Cerebellar nuclear complex (tissue), 1 donor: ENCODE results near the gene POC1A.

ENCODE experiments used
- DNase-seq, 2 experiments: peaks; one replicate each; lab custom pipeline; 2025; lab: John Stamatoyannopoulos, UW

The POC1A gene

DNA sequence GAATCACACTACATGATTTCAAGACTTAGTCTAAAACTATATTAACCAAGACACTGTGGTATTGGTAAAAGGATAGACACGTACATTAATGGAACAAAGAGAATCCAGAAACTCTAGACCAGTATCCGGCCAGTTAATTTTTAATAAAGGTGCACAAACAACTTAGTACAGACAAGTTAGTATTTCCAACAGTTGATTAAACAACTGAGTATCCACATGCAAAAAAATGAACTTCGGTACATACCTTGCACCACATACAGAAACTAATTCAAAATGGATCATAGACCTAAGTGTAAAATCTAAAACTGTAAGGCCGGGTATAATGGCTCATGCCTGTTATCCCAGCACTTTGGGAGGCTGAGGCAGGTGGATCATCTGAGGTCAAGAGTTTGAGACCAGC lies 51.3 kb downstream of the POC1A start:
- no peak for DNase-seq

- DNase-seq, result no peak
These were observed 55.2 kb downstream of the POC1A start for GRCh38 chr3:52099001-52099401.

GRCh38 chr3:52097851-52098507 lies 56.2 kb downstream of the POC1A start:
- DNase-seq, result no peak

DNA sequence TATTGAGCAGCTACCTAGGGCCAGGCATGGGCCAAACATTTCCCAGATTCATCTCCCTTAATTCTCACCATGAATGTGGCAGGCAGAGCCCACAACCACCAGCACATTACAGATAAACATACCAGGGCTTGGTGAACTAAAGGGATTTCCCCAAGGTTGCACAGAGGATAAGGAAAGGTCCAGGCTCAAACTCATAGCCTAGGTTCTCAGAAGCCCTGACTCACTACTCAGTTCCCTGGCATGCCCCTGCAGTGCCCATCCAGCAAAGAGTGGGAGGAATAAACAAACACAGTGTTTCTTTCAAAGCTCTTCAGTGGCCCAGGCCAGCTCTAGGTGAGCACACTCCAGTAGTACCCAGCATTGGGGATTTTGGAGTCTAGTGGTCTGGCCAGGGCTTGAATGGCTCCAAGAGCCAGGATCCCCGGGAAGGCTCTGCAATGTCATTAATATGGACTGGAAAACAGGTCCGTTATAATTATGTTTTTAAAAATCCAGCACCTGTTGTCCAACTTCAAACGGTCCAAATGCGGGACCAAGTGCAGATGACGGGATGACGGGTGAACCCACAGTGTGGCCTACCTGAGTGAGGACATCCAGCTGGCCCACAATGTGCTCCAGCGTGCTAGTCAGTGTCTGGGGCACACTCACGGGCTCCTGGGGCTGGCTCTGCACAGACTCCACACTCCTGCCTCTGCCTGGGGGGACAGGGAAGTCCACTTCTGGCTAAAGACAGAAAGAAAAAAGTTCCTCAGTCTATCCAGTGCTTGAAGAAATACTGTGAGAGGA lies 58.0 kb downstream of the POC1A start:
- no peak for DNase-seq

GRCh38 chr3:52094571-52095485 lies 59.4 kb downstream of the POC1A start:
- no peak for DNase-seq

DNA sequence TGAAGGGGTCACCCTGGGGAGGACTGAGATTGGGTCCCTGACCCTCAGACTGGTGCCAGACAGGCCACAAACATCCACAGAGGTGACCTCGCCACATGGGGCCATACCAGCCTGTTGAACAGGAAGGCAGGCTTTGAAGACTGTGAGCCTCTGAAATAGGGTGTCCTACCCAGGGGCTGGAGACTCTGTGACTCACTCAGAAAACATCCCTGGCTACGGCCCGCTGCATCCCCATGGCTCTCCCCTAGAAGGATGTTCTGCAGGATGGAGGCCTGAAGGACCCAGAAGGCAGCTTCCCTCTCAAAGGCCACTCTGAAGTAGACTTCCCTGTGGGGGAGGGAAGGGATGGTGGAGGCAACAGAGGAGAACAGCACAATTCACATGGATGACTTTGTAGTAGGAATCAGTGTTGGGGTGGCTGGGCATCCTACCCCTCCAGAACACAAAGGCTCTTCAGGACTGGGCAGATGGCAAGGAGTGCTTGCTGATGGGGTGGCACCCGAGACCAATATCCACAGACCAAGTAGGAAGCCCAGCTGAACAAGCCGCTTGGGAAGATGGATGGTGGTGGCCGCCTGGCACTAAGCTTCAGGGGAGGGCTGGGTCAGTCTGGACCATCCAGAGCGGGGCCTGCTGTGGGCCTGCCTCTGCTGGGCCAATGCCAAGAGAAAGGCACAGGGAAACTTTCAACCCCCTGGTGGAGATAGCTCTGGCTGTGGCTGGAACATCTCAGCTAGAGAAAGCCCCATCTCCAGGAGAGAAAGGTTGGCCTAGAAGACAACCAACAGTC lies 60.3 kb downstream of the POC1A start:
- no peak for DNase-seq

DNA sequence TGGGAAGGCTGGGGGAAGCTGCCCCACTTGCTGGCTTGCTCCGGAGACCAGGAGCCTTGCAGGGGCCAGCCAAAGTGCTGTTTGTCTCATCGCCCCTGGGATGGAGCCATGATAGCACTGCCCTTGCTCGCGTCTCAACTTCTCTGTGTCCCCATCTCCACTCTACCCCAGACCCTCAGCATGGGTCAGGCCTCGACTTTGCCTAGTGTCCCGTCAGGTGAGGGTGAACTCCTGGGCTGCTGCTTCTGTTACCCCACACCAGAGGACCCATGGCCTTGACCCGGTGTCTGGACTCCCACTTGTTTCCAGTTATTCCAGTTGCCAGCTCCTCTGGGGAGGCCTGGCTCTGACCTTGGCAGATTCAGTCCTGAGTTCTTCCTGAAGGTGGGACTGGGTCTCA lies 61.3 kb downstream of the POC1A start:
- DNase-seq, result no peak

GRCh38 chr3:52092271-52092660 lies 62.0 kb downstream of the POC1A start:
- no peak for DNase-seq

GRCh38 chr3:52091586-52092270 lies 62.5 kb downstream of the POC1A start:
- DNase-seq, result no peak

DNA sequence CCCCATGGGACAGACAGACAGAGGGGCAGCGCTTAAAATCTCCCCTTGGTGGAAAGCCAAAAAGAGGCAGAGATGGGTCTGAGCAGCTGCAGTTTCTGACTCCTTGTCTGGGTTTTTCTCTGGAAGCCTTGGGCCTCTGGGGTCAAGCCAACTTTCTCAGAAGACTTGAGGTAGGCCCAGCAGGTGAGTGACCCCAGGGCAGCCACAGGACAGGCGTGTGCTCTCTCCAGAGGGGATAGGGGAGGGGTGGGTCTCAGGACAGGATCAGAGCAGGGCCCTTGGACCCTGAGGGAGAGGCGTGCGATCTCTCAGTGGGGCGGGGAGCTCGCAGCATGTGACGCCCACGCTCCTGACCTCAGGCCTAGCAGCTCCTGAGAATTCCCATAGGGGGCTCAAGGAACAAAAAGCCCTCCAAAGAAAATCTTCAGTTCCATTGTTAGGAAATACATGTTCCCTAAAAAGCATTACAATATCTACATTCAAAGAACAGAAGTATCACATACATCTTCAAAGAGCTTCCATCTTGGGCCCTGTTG lies 63.2 kb downstream of the POC1A start:
- DNase-seq, result no peak

GRCh38 chr3:52090131-52090932 lies 63.9 kb downstream of the POC1A start:
- DNase-seq, result no peak

DNA sequence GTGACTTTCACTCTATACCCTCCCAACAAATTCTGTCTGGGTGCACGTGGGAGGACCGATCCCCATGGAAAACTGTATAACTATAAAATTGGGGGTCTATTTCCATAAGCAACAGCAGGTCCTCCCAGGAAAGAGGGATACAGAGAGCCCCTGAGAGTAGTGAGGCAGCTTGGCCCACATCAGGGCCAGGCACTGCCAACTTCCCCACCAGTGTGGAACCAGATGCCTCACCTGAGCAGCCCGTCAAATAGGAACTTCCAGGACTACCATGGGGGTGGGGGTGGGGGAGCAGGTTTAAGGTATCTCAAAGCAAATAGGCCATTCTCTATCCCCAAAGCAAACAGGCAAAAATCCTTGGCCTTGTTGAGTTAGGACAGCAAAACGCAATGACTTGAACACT lies 64.5 kb downstream of the POC1A start:
- DNase-seq, result no peak

DNA sequence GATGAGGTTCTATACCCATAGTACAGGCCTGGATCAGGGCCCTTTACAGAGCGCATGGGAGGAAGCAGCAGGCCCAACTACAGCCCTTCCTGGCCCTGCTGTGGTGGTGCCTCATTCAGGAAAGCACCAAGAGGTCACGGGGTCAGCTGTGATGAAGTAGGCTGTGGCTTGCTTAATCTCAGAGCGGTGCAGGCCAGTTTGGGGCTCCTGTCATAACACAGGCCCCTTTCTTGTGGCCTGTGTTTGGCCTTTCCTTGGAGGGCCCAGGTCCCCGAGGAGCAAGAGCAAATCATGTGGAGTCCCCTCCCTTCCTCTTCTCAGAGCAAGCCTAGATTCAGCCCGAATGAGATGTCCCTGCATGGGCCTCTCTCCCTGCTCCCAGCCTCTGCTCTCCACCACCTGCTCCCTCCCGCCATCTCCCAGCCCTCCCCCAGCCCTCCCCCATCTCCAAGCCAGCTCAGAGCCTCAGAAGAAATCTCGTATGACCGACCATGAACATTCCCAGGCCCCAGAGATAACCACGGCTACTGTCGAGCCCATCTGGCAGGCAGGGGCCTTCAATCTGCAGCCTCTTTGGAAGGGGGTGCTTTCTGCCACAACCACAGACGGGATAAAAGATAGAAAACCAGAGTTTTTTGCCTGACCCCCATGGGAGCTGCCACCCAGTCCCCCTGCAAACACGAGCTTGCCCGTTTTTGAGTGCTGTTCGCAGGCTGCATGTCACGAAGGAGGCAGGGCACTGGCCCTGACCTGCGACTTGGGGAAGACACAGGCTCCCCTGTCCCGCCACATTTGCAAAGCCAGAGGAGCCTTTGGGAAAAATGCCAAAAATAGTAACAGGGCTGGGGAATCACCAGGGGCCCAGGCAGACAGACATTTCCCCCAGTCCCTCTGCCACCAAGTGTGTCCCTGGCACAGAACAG lies 65.5 kb downstream of the POC1A start:
- no peak for DNase-seq

DNA sequence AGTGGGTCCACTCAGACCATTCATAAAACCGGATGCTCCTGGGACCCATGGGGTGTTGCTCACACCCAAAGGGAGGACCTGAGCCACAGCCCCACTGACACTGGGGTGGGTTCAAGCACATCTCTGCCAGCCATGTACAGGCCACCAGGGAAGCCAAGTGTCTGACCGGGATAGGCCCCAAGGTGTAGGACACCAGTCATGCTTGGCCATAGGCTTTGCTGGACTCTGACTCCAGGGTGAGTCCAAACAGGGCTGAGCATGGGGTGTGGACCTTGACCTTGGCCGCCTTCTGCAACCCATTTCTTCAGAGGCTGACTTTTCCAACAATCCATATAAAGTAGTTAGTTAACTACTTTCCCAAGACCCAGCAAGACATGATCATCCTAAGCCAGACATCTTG lies 66.5 kb downstream of the POC1A start:
- DNase-seq, result no peak

GRCh38 chr3:52086976-52087663 lies 67.1 kb downstream of the POC1A start:
- DNase-seq, result no peak

GRCh38 chr3:52086461-52086860 lies 67.8 kb downstream of the POC1A start:
- DNase-seq, result no peak

DNA sequence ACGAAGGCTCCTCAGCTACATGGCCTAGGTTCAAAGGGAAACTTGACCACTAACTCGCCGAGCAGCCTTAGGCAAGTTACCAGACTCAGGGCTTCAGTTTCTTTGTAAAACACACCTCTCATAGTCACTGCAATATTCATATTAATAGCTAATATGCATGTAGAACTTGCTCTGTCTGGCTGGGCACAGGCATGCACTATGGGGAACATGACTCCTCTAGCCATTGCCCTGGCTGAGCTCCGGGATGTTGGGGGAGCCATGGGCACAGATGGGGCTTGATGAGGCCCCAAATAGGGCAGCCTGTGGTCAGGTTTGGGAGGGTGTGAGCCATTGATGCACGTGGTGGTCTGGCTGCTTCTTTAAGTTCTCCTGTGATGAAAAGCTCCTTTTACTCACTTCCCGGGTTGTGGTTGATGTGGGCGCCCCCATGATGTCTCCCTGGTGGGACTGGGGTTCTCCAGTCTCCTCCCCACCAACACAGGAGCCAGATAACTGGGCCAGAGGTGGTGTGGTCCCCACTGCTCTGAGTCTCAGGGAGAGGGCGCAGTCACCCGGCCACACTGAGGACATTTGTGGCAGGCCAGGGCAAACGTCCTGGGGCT lies 68.4 kb downstream of the POC1A start:
- no peak for DNase-seq
